ENCODE data around the gene TMF1.

TMF1 gene

DNA sequence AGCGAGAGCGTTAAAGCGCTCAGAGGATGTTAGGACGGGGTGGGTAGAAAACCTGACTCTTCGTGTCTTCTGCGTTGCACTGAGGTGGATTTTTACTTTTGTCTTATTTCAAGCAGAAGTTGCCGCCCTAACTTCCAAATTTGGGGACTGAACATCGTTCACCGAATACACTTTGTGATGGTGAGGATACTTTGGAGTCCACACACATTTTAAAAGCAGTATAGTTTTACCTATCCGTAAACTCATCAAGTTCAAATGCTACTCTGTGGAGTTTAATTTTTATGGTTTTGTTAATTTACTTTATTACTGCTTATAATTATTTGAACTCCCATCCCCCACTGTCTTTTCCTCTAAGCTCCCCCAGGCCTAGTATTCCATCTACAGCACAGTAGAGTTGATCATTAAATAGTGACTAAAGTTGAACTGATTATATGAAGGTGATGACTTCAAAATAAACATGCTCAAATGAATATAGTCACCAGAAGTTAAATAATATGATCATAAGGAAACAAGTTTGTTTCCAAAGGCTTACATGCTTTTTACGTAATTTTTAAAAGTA, 38.0 kb downstream of the TMF1 start:
- no peak for DNase-seq
- Histone ChIP-seq H3K4me3 (ENCODE audit: low read depth, low read length) (peak overlapping the region; percentile 80), H3K36me3 (replicated peaks) (peaks cover under 1% of the 10 kb centered on the region), H3K27me3 (replicated peaks) (no peaks in the 10 kb centered on the region), H3K27ac (peak overlapping the region; percentile 88)
- in situ Hi-C loops (cut with HindIII; ENCODE audit: low pct_ligation_motif_present, low sequenced_read_pairs), result no loop called here
- TF ChIP-seq, protein P1, sequence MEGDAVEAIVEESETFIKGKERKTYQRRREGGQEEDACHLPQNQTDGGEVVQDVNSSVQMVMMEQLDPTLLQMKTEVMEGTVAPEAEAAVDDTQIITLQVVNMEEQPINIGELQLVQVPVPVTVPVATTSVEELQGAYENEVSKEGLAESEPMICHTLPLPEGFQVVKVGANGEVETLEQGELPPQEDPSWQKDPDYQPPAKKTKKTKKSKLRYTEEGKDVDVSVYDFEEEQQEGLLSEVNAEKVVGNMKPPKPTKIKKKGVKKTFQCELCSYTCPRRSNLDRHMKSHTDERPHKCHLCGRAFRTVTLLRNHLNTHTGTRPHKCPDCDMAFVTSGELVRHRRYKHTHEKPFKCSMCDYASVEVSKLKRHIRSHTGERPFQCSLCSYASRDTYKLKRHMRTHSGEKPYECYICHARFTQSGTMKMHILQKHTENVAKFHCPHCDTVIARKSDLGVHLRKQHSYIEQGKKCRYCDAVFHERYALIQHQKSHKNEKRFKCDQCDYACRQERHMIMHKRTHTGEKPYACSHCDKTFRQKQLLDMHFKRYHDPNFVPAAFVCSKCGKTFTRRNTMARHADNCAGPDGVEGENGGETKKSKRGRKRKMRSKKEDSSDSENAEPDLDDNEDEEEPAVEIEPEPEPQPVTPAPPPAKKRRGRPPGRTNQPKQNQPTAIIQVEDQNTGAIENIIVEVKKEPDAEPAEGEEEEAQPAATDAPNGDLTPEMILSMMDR (IDR thresholded peaks at IDR 0.05; ENCODE audit: low read depth, low read length, missing control alignments), result no peak

DNA sequence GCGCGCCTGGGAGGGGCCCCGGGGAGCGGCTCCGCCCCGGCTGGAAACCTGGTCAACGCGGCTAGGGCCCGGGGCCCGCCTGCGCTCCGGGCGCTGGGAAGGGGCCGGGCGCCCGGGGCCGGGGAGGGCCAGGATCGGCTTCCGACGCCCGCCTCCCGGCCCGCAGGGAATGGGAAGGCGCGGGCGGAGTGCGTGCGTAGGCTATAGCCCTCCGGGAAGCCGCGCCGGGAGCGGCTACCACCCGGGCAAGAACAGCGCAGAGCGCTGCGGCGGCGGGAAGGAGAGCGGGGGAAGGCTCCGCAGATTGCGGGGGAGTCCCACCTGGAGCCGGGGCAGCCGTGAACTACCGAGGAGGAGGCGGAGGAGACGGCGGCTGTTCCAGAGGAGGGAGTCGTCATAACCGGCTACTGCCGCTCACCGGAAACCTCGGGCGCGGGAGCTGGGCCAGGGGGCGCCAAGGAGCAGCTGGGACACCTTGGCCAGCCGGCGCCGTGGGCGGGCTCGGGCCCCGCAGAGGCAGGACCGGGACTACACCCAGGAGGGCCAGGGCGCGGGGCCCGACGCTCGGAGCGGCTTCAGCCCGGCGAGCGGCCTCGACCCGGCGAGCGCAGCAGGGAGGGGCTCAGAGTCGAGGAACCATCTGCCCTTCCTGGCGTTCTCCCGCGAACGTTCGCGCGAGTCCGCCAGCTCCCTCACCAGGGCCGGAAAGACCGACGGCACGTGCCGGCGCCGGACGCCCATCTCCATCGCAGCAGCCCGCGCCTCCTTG, 38.7 kb downstream of the TMF1 start, which contains the start of gene EOGT:
Gene EOGT (minus strand): TSS at position 432 of the 769 bp plus-strand sequence. CDS start 3,838 bp downstream, outside the sequence.
- Histone ChIP-seq H3K36me3 (replicated peaks) (peaks cover 6% of the 10 kb centered on the region), H3K27me3 (replicated peaks) (no peaks in the 10 kb centered on the region), H3K27ac (peak within 1 kb of the TSS; percentile 88), H3K4me3 (ENCODE audit: low read depth, low read length) (peak within 1 kb of the TSS; percentile 80)
- DNase-seq, result peak; percentile 76
- in situ Hi-C loops (cut with HindIII; ENCODE audit: low pct_ligation_motif_present, low sequenced_read_pairs), result no loop called here
- TF ChIP-seq, protein P1 (IDR thresholded peaks at IDR 0.05; ENCODE audit: low read depth, low read length, missing control alignments), result peak; percentile 70

DNA sequence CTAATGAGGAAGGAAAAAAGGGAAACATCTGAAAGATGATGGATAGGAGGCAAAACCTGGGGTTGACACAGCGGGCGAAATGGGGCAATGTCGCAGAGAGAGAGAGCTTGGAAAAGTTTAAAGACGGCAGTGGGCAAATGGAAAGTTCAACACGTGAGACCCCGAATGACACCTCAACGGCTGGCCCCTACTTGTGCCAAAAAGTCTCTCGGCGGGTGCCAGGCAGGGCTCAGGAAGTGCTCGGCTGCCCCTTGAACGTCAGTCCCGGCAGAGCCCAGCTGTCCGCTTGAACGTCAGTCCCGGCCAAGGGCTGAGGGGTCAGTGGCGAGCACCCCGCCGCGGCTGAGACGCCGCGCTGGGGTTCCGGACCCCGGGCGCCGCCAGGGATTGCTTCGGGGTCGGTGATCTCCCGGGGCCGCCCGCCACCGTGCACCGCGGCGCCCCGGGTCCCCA, 39.3 kb downstream of the TMF1 start:
- peak overlapping the region; percentile 88 for H3K27ac ChIP-seq
- in situ Hi-C loops (cut with HindIII; ENCODE audit: low pct_ligation_motif_present, low sequenced_read_pairs), result no loop called here
- TF ChIP-seq, protein P1 (IDR thresholded peaks at IDR 0.05; ENCODE audit: low read depth, low read length, missing control alignments), result peak; percentile 15
- peak overlapping the region; percentile 80 for H3K4me3 ChIP-seq (ENCODE audit: low read depth, low read length)
- peaks cover 6% of the 10 kb centered on the region for H3K36me3 ChIP-seq (replicated peaks)
- DNase-seq, result peak; percentile 25
- H3K27me3 ChIP-seq (replicated peaks), result no peaks in the 10 kb centered on the region

DNA sequence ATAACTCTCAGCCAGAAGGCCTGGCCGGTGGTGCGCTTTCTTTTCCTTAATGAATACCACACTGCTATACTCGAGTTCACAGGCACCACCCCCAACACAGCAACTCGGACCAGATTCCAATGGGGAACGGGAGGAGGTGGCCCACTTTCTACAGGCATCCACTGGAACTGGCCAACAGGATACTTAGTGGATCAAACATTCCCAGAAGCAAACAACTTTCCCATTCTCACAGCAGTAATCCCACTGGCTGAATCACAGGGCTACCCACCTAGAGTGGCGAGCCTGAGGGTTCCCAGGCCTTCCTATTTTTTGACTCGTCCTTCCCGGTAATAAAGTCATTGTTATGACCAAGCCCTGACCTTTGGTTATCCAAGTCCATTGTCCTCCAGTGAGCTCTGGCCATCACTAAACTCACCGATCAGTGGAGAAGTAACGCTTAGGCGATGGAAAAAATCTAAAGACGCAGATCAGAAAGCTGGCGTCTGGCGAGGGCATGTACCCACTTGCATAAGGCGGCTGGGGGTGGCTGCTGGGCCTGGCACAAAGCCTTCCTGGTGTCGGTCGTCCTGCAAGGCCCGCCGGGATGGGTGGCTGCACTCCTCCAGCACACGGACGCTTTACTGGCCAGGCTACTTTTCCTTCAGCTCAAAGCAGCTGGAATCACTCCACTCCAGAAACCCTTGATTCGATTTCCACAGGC, 39.9 kb downstream of the TMF1 start:
- Histone ChIP-seq H3K4me3 (ENCODE audit: low read depth, low read length) (peak overlapping the region; percentile 80), H3K27ac (peak overlapping the region; percentile 88), H3K36me3 (replicated peaks) (peaks cover 6% of the 10 kb centered on the region), H3K27me3 (replicated peaks) (no peaks in the 10 kb centered on the region)
- in situ Hi-C loops (cut with HindIII; ENCODE audit: low pct_ligation_motif_present, low sequenced_read_pairs), result no loop called here
- TF ChIP-seq, protein P1 (IDR thresholded peaks at IDR 0.05; ENCODE audit: low read depth, low read length, missing control alignments), result no peak
- peak; percentile 14 for DNase-seq

DNA sequence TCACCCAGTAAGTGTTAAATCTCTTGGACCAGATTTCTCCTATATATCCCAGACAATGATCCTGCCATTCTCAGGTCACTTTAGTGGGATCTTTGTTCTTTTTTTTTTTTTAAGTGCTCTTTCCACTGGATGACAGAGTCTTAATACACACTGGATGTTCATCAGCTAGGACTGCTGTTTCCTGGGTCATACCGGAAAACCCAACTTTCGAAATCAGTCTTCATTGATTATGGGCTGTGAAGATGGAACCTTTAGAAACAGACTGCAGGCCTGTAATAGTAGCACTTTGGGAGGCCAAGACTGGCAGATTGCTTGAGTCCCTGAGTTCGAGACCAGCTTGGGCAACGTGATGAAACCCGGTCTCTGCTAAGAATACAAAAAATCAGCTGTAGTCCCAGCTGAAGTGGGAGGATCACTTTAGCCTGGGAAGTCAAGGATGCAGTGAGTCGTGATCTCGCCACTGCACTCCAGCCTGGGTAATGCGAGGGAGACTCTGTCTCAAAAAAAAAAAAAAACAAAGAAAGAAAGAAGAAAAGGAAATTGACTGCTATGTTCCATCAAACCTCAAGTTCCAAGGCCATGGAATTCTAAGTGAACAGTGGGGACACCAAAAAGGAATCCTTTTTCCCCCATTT, 40.9 kb downstream of the TMF1 start:
- Histone ChIP-seq H3K27me3 (replicated peaks) (no peaks in the 10 kb centered on the region), H3K36me3 (replicated peaks) (peaks cover 14% of the 10 kb centered on the region), H3K27ac (no peak overlapping the region), H3K4me3 (ENCODE audit: low read depth, low read length) (no peak overlapping the region)
- DNase-seq, result no peak
- TF ChIP-seq, protein P1 (IDR thresholded peaks at IDR 0.05; ENCODE audit: low read depth, low read length, missing control alignments), result no peak
- in situ Hi-C loops (cut with HindIII; ENCODE audit: low pct_ligation_motif_present, low sequenced_read_pairs), result no loop called here

All from brain microvascular endothelial cell (primary cell).